Measurements from ENCODE around the gene SEC22C. TPM values are rescaled to one million over a fixed set of nuclear protein-coding genes. Genes with fewer than 3 reads are reported as not detected.

SEC22C gene
- total and polyA plus RNA-seq, 2 of the 13 experiments (the other 11 are each of a cell fraction or from before 2014, with no cell fraction given) = 20.0 to 40.0 TPM

DNA sequence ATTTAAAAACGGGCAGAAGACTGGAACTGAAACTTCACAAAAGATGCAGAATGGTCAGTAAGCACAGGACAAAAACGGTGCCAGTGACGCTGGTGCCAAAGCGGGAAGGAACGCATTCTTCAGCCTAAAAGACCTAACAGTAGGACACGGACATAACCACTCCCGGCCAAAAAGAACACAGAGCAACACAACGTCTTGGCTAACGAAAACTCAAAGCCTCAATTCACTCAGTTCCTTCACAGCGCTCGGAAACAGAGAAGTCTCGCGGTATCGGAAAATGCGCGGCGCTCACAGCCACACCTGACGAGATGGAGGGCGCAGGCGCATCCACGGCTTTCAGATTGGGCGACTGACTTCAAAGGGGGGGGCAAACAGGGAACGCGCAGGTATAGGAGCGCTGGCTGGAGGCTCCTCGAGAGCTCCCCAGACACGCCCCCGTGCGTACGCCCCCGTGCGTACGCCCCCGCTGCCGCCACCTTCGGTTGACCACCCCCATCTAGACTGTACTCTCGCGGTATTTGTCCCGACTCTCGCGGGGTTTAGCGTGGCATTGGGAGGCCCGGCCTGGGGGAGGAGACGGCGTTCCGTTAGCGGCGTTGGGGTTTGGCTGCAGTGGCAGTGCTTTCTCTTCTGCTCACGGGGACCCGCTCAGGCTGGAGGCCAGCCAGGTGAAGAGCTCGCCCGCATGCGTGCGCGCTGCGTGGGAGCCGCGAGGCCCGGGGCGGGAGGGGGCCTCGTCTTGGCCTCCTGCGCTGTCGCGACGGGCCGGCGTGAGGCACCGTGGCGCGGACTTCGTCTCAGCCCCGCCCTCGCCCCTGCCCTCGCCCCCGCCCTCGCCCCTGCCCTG is 18.6 kb upstream of the SEC22C start, which contains the start of gene NKTR (continued):
- TF ChIP-seq, protein P1, sequence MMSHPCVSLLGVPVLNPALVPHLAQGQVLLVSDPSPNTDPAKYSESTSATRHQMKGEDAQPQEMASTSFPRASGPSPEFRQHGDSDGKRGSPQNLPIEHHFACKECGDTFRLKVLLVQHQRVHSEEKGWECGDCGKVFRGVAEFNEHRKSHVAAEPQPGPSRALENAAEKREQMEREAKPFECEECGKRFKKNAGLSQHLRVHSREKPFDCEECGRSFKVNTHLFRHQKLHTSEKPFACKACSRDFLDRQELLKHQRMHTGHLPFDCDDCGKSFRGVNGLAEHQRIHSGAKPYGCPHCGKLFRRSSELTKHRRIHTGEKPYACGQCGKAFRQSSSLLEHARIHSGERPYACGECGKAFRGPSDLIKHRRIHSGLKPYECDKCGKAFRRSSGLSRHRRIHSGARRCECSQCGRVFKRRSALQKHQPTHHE (CRISPR knock-in tag; IDR thresholded peaks at IDR 0.05; ENCODE audit: borderline replicate concordance) = peak; percentile 74; the same call in 1 of the 2 replicates
- TF ChIP-seq CENPT (CRISPR knock-in tag; IDR thresholded peaks at IDR 0.05; ENCODE audit: low read depth) = no peak
- no peak for TF ChIP-seq ZC3H4 (CRISPR knock-in tag; IDR thresholded peaks at IDR 0.05; ENCODE audit: borderline replicate concordance)
- no peak for TF ChIP-seq KDM6A (CRISPR knock-in tag; IDR thresholded peaks at IDR 0.05; ENCODE audit: low read depth)
- TF ChIP-seq HNRNPUL1 (IDR thresholded peaks at IDR 0.05; ENCODE audit: low read depth, low read length) = peak; percentile 94
- peak; percentile 97 for TF ChIP-seq ZNF414 (CRISPR knock-in tag; IDR thresholded peaks at IDR 0.05)
- no peak for TF ChIP-seq MZF1 (CRISPR knock-in tag; IDR thresholded peaks at IDR 0.05; ENCODE audit: borderline replicate concordance)
- TF ChIP-seq ZNF775 (CRISPR knock-in tag; IDR thresholded peaks at IDR 0.05; ENCODE audit: borderline replicate concordance) = no peak
- no peak for TF ChIP-seq GLI4 (CRISPR knock-in tag; IDR thresholded peaks at IDR 0.05; ENCODE audit: borderline replicate concordance)
- no peak for TF ChIP-seq ZBTB21 (CRISPR knock-in tag; IDR thresholded peaks at IDR 0.05)
- TF ChIP-seq RBAK (CRISPR knock-in tag; IDR thresholded peaks at IDR 0.05) = no peak
- no peak for TF ChIP-seq JDP2 (CRISPR knock-in tag; IDR thresholded peaks at IDR 0.05; ENCODE audit: borderline replicate concordance)
- TF ChIP-seq NR3C1 (CRISPR knock-in tag; IDR thresholded peaks at IDR 0.05) = no peak
- TF ChIP-seq ELF4 (CRISPR knock-in tag; IDR thresholded peaks at IDR 0.05; ENCODE audit: borderline replicate concordance) = peak; percentile 2; the same call in 1 of the 2 replicates
- no peak; the same call in 1 of the 2 replicates for TF ChIP-seq MEIS2 (CRISPR knock-in tag; IDR thresholded peaks at IDR 0.05)
- no peak for TF ChIP-seq ZNF652 (CRISPR knock-in tag; IDR thresholded peaks at IDR 0.05; ENCODE audit: borderline replicate concordance, low read depth)
- TF ChIP-seq, protein P2, sequence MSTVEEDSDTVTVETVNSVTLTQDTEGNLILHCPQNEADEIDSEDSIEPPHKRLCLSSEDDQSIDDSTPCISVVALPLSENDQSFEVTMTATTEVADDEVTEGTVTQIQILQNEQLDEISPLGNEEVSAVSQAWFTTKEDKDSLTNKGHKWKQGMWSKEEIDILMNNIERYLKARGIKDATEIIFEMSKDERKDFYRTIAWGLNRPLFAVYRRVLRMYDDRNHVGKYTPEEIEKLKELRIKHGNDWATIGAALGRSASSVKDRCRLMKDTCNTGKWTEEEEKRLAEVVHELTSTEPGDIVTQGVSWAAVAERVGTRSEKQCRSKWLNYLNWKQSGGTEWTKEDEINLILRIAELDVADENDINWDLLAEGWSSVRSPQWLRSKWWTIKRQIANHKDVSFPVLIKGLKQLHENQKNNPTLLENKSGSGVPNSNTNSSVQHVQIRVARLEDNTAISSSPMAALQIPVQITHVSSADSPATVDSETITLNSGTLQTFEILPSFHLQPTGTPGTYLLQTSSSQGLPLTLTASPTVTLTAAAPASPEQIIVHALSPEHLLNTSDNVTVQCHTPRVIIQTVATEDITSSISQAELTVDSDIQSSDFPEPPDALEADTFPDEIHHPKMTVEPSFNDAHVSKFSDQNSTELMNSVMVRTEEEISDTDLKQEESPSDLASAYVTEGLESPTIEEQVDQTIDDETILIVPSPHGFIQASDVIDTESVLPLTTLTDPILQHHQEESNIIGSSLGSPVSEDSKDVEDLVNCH (CRISPR knock-in tag; IDR thresholded peaks at IDR 0.05) = no peak
- TF ChIP-seq, protein P3, sequence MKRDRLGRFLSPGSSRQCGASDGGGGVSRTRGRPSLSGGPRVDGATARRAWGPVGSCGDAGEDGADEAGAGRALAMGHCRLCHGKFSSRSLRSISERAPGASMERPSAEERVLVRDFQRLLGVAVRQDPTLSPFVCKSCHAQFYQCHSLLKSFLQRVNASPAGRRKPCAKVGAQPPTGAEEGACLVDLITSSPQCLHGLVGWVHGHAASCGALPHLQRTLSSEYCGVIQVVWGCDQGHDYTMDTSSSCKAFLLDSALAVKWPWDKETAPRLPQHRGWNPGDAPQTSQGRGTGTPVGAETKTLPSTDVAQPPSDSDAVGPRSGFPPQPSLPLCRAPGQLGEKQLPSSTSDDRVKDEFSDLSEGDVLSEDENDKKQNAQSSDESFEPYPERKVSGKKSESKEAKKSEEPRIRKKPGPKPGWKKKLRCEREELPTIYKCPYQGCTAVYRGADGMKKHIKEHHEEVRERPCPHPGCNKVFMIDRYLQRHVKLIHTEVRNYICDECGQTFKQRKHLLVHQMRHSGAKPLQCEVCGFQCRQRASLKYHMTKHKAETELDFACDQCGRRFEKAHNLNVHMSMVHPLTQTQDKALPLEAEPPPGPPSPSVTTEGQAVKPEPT (CRISPR knock-in tag; IDR thresholded peaks at IDR 0.05; ENCODE audit: low read depth) = no peak
- no peak; the same call in 1 of the 2 replicates for TF ChIP-seq KLF9 (CRISPR knock-in tag; IDR thresholded peaks at IDR 0.05; ENCODE audit: low read depth)
- no peak for TF ChIP-seq NCOA5 (CRISPR knock-in tag; IDR thresholded peaks at IDR 0.05)
- TF ChIP-seq REPIN1 (CRISPR knock-in tag; IDR thresholded peaks at IDR 0.05; ENCODE audit: borderline replicate concordance, low read depth) = peak; percentile 33; the same call in 1 of the 2 replicates
- no peak for TF ChIP-seq ZNF460 (CRISPR knock-in tag; IDR thresholded peaks at IDR 0.05; ENCODE audit: borderline replicate concordance)
- no peak for TF ChIP-seq ZNF773 (CRISPR knock-in tag; IDR thresholded peaks at IDR 0.05; ENCODE audit: borderline replicate concordance)

All from HepG2 (cell line).